Body of pancreas (tissue), 4 donors: ENCODE data around the gene FIZ1. TPM values are rescaled to one million over a fixed set of nuclear protein-coding genes. Genes with fewer than 3 reads are reported as not detected.

Experiments
- ATAC-seq: fragments of 150-250 bp; one replicate; pipeline ENCODE4 v1.9.1; 2016
- DNase-seq, 4 donors: peaks; one replicate each; pipeline ENCODE4 v3.0.0-alpha.2; 2019
- H3K27ac ChIP-seq, 4 donors: fragments of 200-600 bp; sonication (generic); 1 replicate in 3 of 4; 2 replicates in 1 of 4; pipeline versions ENCODE4 v1.5.1 to v1.6.1; 2016 to 2019; ENCODE audit warnings: mild to moderate bottlenecking in 1 of 4, mixed read lengths in 1 of 4, moderate library complexity in 1 of 4
- H3K27me3 ChIP-seq, 2 donors: fragments of 200-600 bp; sonication (generic); one replicate each; pipeline ENCODE4 v1.6.0; 2016; ENCODE audit warnings: mild to moderate bottlenecking in 1 of 2
- H3K36me3 ChIP-seq, 2 donors: fragments of 200-600 bp; sonication (generic); replicated peaks in 1 of 2; 2 replicates each; pipeline ENCODE4 v1.5.1; 2016; ENCODE audit warnings: low read depth in 2 of 2; ENCODE audit not compliant: insufficient read depth in 1 of 2
- H3K4me1 ChIP-seq: fragments of 200-600 bp; sonication (generic); one replicate; pipeline ENCODE4 v1.6.0; 2016
- H3K4me3 ChIP-seq, 2 donors: fragments of 200-600 bp; sonication (generic); 1 replicate in 1 of 2; 2 replicates in 1 of 2; pipeline ENCODE4 v1.5.1; 2016 to 2019
- H3K9me3 ChIP-seq, 3 donors: fragments of 200-600 bp; sonication (generic); 1 replicate in 2 of 3; 2 replicates in 1 of 3; pipeline ENCODE4 v1.5.1; 2016
- POLR2A ChIP-seq, 3 donors: fragments of 450-650 bp; IDR thresholded peaks; one replicate each; pipeline ENCODE4 v1.6.1; 2016; ENCODE audit warnings: antibody characterized with exemption in 3 of 3, mild to moderate bottlenecking in 2 of 3
- WGBS, 2 donors: methylation state at CpG; one replicate each; pipeline ENCODE4 v1.1.5; 2017; 5-methylcytosine and 5-hydroxymethylcytosine counted together
- intact Hi-C: fragments of 100-400 bp; cut with DNase I; formaldehyde crosslinking; loops from one replicate; pipeline ENCODE4 v1.15.1; 2023
- total RNA-seq, 2 donors: library from RNA; depleted of rRNA; stranded (reverse); fragments of >200 nt; gene quantifications; one replicate each; pipeline ENCODE4 v1.1.0, GENCODE V29; 2016
- TF ChIP-seq, protein P1 (sequence below), 7 experiments: fragments of 450-650 bp in 4 of 7; fragments of 200-600 bp in 3 of 7; sonication (generic) in 3 of 7; IDR thresholded peaks; one replicate each; pipeline ENCODE4 v1.5.1; 2016 to 2019; ENCODE audit warnings: antibody characterized with exemption in 7 of 7

The FIZ1 gene
- total RNA-seq, 2 donors from 2014 or later, result 5.7 to 13.5 TPM

GRCh38 chr19:55599842-55600661 lies 735 bp upstream of the FIZ1 start, which contains the start of gene ZNF524:
ZNF524 (plus strand) TSS chr19:55600288; CDS start chr19:55602113, 1,825 bp downstream.
- intact Hi-C loops, result no loop called here
- Histone ChIP-seq H3K27me3 (no peaks in the 10 kb centered on the region), H3K4me1 (peaks cover 29% of the 10 kb centered on the region), H3K27ac (peak within 1 kb of the TSS; percentile 90 to 98 (median 94)), H3K36me3 (peaks cover 0 to 5% of the 10 kb centered on the region in 2 donors), H3K4me3 (peak within 1 kb of the TSS; percentile 86 to 88), H3K9me3 (no peaks in the 10 kb centered on the region)
- DNase-seq, result peak; percentile 83 to 91 (median 88)
- no peak for TF ChIP-seq POLR2A (IDR thresholded peaks at IDR 0.05)
- TF ChIP-seq, protein P1, sequence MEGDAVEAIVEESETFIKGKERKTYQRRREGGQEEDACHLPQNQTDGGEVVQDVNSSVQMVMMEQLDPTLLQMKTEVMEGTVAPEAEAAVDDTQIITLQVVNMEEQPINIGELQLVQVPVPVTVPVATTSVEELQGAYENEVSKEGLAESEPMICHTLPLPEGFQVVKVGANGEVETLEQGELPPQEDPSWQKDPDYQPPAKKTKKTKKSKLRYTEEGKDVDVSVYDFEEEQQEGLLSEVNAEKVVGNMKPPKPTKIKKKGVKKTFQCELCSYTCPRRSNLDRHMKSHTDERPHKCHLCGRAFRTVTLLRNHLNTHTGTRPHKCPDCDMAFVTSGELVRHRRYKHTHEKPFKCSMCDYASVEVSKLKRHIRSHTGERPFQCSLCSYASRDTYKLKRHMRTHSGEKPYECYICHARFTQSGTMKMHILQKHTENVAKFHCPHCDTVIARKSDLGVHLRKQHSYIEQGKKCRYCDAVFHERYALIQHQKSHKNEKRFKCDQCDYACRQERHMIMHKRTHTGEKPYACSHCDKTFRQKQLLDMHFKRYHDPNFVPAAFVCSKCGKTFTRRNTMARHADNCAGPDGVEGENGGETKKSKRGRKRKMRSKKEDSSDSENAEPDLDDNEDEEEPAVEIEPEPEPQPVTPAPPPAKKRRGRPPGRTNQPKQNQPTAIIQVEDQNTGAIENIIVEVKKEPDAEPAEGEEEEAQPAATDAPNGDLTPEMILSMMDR (IDR thresholded peaks at IDR 0.05), result no peak
- peak; percentile 72 for ATAC-seq
- 0 to 1% methylated on average over 16 to 80 of the region's 97 CpGs for WGBS, 2 donors

DNA sequence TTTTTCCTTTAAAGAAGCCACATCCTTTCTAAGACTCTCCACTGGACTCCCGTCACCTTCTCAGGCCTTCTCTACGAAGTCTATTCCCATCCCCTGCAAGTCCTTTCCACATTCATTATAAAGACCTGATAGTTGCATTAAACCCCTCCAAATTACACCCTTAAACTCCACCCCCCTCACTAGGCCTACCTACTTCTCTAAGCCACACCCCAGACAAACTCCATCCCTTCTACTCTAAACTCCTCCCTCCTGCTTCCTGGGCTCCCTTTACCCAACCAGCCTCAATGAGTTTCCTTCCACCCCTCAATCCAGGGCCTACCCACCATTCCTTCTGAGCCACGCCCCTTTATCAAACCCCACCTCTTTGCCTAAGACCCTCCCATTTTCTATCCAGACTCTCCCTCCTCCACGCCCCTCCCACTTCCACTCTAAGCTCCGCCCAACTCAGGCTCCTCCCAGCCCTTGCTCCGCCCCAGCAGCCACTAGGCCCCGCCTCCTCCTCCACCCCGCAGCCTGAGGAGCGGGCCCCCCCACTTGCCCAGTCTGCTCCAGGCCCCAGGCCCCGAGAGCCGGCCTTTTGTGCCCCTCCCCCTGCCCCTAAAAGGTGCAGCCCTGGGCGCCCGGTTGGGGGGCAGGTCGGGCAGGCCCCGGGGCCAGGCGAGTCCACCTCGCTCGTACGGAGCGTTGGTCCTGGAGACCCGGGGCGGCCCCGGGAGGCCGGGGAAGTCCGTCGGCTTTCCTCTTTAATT lies 424 bp downstream of the FIZ1 start:
- H3K36me3 ChIP-seq, result peaks cover 0 to 5% of the 10 kb centered on the region in 2 donors
- intact Hi-C loops, result no loop called here
- peak; percentile 62 for ATAC-seq

GRCh38 chr19:55598034-55598433 lies 1.3 kb downstream of the FIZ1 start:
- H3K27ac ChIP-seq, result peak overlapping the region in 1 of 4 donors; percentile 97
- TF ChIP-seq, protein P1 (IDR thresholded peaks at IDR 0.05), result no peak
- no peak for TF ChIP-seq POLR2A (IDR thresholded peaks at IDR 0.05)
- no peak for ATAC-seq

More for the DNA sequence above, 424 bp downstream of the FIZ1 start:
- Histone ChIP-seq H3K27me3 (no peaks in the 10 kb centered on the region), H3K4me1 (peaks cover 17% of the 10 kb centered on the region), H3K4me3 (peak overlapping the region; percentile 86 to 88), H3K27ac (peak overlapping the region; percentile 90 to 98 (median 94)), H3K9me3 (no peaks in the 10 kb centered on the region)
- peak; percentile 89 to 92 (median 91) for DNase-seq
- TF ChIP-seq, protein P1 (IDR thresholded peaks at IDR 0.05), result no peak
- TF ChIP-seq POLR2A (IDR thresholded peaks at IDR 0.05), result peak in 2 of 3 donors; percentile 51 to 53
- WGBS, 2 donors, result 5 to 9% methylated on average over 24 to 26 of the region's 26 CpGs

DNA sequence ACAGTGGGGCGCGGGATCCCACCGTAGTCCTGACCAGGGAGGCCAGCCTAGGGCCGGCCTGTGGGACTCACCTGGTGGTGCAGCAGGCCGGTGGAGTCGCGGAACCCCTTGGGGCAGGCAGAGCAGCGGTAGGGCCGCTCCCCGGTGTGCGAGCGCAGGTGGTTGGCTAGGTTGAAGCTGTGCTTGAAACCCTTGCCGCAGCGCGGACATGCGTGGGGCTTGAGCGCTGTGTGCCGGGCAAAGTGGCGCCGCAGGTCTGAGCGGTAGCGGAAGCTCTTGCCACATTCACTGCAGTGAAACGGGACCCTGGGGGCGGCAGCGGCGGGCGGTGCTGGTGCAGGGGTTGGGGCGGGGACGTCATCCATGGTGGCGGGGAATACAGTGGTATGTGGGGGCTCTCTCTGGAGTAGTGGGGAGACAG lies 1.8 kb downstream of the FIZ1 start:
- Histone ChIP-seq H3K9me3 (no peaks in the 10 kb centered on the region), H3K4me1 (peaks cover 17% of the 10 kb centered on the region), H3K27me3 (no peaks in the 10 kb centered on the region), H3K27ac (no peak overlapping the region), H3K4me3 (no peak overlapping the region), H3K36me3 (peaks cover 0 to 5% of the 10 kb centered on the region in 2 donors)
- 96% methylated on average over 26 to 29 of the region's 30 CpGs for WGBS, 2 donors
- TF ChIP-seq, protein P1 (IDR thresholded peaks at IDR 0.05), result no peak
- TF ChIP-seq POLR2A (IDR thresholded peaks at IDR 0.05), result no peak
- intact Hi-C loops, result no loop called here
- DNase-seq, result no peak
- no peak for ATAC-seq

More at GRCh38 chr19:55598034-55598433, 1.3 kb downstream of the FIZ1 start:
- Histone ChIP-seq H3K4me1 (peaks cover 17% of the 10 kb centered on the region), H3K27me3 (no peaks in the 10 kb centered on the region), H3K4me3 (no peak overlapping the region), H3K36me3 (peaks cover 0 to 5% of the 10 kb centered on the region in 2 donors), H3K9me3 (no peaks in the 10 kb centered on the region)
- WGBS, 2 donors, result 87 to 88% methylated on average over 9 of the region's 9 CpGs
- intact Hi-C loops, result no loop called here
- DNase-seq, result no peak
